ENCODE data around the gene REXO5. TPM values are rescaled to one million over a fixed set of nuclear protein-coding genes. Genes with fewer than 3 reads are reported as not detected.

The REXO5 gene
- total and polyA plus RNA-seq, 2 of the 13 experiments (the other 11 are each of a cell fraction or from before 2014, with no cell fraction given): 5.9 to 13.1 TPM

DNA sequence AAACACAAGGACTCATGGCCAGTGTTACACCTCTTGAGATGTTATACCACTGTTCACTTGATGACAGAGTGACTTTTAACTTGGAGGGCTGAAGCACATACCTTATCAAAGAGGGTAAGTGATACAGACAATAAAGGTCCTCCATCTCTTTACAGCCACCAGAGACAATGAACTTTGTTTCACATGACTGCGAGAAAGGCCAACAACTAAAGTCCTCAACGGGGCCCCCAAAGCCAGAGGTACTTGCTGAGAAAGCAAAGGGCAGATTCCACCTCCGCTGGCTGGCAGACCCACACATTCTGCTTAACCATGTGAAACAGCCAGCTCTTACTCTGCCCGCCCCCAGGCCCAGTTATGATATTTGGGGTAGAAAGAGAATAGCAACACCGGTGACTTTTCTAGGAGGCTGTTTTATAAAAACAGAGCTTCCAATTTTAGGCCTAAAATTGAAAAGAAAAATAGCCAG lies 72.4 kb downstream of the REXO5 start (continued):
- TF ChIP-seq ZNF510 (CRISPR knock-in tag; IDR thresholded peaks at IDR 0.05; ENCODE audit: low read depth) (no peak), HNRNPL (IDR thresholded peaks at IDR 0.05; ENCODE audit: low read depth, low read length) (no peak), ZNF552 (CRISPR knock-in tag; IDR thresholded peaks at IDR 0.05; ENCODE audit: borderline replicate concordance) (no peak), CREB1 (IDR thresholded peaks at IDR 0.05) (no peak), CREB1 (CRISPR knock-in tag; IDR thresholded peaks at IDR 0.05) (0 out of 2 replicates have a peak, but pooled peaks have one; percentile 51), XRCC5 (optimal IDR thresholded peaks at IDR 0.05; ENCODE audit: low read length) (peak; percentile 43), ZNF607 (CRISPR knock-in tag; IDR thresholded peaks at IDR 0.05; ENCODE audit: borderline replicate concordance) (no peak), ZNF251 (CRISPR knock-in tag; IDR thresholded peaks at IDR 0.05) (no peak), CEBPB (IDR thresholded peaks at IDR 0.05; ENCODE audit: borderline replicate concordance, low read depth, low read length) (no peak), GTF3A (CRISPR knock-in tag; conservative IDR thresholded peaks at IDR 0.05) (no peak), ZMYM2 (CRISPR knock-in tag; IDR thresholded peaks at IDR 0.05) (no peak), RELA (CRISPR knock-in tag; IDR thresholded peaks at IDR 0.05) (no peak), KLF9 (CRISPR knock-in tag; IDR thresholded peaks at IDR 0.05; ENCODE audit: low read depth) (0 out of 2 replicates have a peak, but pooled peaks have one; percentile 11)
- TF ChIP-seq, protein P1, sequence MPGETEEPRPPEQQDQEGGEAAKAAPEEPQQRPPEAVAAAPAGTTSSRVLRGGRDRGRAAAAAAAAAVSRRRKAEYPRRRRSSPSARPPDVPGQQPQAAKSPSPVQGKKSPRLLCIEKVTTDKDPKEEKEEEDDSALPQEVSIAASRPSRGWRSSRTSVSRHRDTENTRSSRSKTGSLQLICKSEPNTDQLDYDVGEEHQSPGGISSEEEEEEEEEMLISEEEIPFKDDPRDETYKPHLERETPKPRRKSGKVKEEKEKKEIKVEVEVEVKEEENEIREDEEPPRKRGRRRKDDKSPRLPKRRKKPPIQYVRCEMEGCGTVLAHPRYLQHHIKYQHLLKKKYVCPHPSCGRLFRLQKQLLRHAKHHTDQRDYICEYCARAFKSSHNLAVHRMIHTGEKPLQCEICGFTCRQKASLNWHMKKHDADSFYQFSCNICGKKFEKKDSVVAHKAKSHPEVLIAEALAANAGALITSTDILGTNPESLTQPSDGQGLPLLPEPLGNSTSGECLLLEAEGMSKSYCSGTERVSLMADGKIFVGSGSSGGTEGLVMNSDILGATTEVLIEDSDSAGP (CRISPR knock-in tag; IDR thresholded peaks at IDR 0.05; ENCODE audit: borderline replicate concordance): no peak
- TF ChIP-seq, protein P2, sequence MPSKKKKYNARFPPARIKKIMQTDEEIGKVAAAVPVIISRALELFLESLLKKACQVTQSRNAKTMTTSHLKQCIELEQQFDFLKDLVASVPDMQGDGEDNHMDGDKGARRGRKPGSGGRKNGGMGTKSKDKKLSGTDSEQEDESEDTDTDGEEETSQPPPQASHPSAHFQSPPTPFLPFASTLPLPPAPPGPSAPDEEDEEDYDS (CRISPR knock-in tag; IDR thresholded peaks at IDR 0.05): no peak; the same call in 1 of the 2 replicates
- TF ChIP-seq, protein P3, sequence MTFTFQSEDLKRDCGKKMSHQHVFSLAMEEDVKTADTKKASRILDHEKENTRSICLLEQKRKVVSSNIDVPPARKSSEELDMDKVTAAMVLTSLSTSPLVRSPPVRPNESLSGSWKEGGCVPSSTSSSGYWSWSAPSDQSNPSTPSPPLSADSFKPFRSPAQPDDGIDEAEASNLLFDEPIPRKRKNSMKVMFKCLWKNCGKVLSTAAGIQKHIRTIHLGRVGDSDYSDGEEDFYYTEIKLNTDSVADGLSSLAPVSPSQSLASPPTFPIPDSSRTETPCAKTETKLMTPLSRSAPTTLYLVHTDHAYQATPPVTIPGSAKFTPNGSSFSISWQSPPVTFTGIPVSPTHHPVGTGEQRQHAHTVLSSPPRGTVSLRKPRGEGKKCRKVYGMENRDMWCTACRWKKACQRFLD (CRISPR knock-in tag; IDR thresholded peaks at IDR 0.05; ENCODE audit: borderline replicate concordance): no peak
- TF ChIP-seq, protein P4, sequence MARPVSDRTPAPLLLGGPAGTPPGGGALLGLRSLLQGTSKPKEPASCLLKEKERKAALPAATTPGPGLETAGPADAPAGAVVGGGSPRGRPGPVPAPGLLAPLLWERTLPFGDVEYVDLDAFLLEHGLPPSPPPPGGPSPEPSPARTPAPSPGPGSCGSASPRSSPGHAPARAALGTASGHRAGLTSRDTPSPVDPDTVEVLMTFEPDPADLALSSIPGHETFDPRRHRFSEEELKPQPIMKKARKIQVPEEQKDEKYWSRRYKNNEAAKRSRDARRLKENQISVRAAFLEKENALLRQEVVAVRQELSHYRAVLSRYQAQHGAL (CRISPR knock-in tag; IDR thresholded peaks at IDR 0.05; ENCODE audit: not compliant biosample characterization): no peak
- TF ChIP-seq, protein P5, sequence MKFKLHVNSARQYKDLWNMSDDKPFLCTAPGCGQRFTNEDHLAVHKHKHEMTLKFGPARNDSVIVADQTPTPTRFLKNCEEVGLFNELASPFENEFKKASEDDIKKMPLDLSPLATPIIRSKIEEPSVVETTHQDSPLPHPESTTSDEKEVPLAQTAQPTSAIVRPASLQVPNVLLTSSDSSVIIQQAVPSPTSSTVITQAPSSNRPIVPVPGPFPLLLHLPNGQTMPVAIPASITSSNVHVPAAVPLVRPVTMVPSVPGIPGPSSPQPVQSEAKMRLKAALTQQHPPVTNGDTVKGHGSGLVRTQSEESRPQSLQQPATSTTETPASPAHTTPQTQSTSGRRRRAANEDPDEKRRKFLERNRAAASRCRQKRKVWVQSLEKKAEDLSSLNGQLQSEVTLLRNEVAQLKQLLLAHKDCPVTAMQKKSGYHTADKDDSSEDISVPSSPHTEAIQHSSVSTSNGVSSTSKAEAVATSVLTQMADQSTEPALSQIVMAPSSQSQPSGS (CRISPR knock-in tag; IDR thresholded peaks at IDR 0.05): peak; percentile 54; the same call in 1 of the 2 replicates
- TF ChIP-seq, protein P6, sequence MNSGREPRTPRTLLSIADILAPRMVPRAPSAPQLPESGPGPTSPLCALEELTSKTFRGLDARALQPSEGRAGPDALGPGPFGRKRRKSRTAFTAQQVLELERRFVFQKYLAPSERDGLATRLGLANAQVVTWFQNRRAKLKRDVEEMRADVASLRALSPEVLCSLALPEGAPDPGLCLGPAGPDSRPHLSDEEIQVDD (CRISPR knock-in tag; IDR thresholded peaks at IDR 0.05; ENCODE audit: borderline replicate concordance): no peak
- TF ChIP-seq, protein P7, sequence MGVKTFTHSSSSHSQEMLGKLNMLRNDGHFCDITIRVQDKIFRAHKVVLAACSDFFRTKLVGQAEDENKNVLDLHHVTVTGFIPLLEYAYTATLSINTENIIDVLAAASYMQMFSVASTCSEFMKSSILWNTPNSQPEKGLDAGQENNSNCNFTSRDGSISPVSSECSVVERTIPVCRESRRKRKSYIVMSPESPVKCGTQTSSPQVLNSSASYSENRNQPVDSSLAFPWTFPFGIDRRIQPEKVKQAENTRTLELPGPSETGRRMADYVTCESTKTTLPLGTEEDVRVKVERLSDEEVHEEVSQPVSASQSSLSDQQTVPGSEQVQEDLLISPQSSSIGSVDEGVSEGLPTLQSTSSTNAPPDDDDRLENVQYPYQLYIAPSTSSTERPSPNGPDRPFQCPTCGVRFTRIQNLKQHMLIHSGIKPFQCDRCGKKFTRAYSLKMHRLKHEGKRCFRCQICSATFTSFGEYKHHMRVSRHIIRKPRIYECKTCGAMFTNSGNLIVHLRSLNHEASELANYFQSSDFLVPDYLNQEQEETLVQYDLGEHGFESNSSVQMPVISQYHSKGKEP (CRISPR knock-in tag; IDR thresholded peaks at IDR 0.05): no peak
- TF ChIP-seq, protein P8, sequence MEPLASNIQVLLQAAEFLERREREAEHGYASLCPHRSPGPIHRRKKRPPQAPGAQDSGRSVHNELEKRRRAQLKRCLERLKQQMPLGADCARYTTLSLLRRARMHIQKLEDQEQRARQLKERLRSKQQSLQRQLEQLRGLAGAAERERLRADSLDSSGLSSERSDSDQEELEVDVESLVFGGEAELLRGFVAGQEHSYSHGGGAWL (CRISPR knock-in tag; IDR thresholded peaks at IDR 0.05): no peak

Measured in HepG2 (cell line).